Astrocyte of the cerebellum (primary cell): ENCODE measurements around the gene NEURL3.
"Not testable (repeated sequence)": the region's sequence is repeated elsewhere in the genome, so short reads cannot be mapped to it uniquely, and the experiment has no call there.

Source experiments
- DNase-seq: peaks from one replicate; pipeline ENCODE4 v3.0.0-alpha.2; 2011; ENCODE audit warnings: low read depth
- H3K4me3 ChIP-seq: 2 replicates; pipeline ENCODE4 v1.5.1; 2011; ENCODE audit warnings: mild to moderate bottlenecking, low read depth, low read length, moderate library complexity
- CTCF ChIP-seq: IDR thresholded peaks from 2 replicates; pipeline ENCODE4 v1.5.1; 2012; ENCODE audit warnings: low read length, low read depth, moderate library complexity, mild to moderate bottlenecking; ENCODE audit errors: missing control alignments
- in situ Hi-C: cut with HindIII; loops from 2 replicates; pipeline ENCODE4 v1.10.0; 2017; ENCODE audit warnings: low sequenced_read_pairs

The NEURL3 gene

GRCh38 chr2:96501886-96502810 lies 3.0 kb downstream of the NEURL3 start:
- in situ Hi-C loops, result no loop called here

DNA sequence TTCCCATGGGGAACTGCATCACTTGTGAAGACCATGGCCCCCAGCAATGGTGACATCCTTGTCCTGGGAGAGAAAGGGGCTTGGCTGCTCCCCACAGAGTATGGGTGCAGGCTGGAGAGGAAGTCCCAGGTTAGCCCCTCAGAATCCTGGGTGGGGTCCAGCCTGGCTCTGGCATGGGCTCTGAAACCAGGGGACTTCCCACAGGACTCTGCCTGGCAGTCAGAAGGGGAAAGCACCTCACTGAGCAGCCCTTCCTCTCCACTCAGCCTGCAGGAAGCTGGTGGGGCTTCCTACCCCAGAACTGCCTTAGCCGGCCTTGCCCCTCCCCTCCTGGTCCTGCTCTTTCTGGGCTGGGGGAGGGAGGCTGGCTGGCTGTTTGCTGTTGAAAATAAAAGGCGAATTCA lies 3.7 kb downstream of the NEURL3 start:
- TF ChIP-seq CTCF, result no peak
- in situ Hi-C loops, result no loop called here
- DNase-seq, result no peak
- H3K4me3 ChIP-seq, result no peak overlapping the region

More at GRCh38 chr2:96501886-96502810, 3.0 kb downstream of the NEURL3 start:
- no peak overlapping the region for H3K4me3 ChIP-seq
- DNase-seq, result no peak
- no peak for TF ChIP-seq CTCF

DNA sequence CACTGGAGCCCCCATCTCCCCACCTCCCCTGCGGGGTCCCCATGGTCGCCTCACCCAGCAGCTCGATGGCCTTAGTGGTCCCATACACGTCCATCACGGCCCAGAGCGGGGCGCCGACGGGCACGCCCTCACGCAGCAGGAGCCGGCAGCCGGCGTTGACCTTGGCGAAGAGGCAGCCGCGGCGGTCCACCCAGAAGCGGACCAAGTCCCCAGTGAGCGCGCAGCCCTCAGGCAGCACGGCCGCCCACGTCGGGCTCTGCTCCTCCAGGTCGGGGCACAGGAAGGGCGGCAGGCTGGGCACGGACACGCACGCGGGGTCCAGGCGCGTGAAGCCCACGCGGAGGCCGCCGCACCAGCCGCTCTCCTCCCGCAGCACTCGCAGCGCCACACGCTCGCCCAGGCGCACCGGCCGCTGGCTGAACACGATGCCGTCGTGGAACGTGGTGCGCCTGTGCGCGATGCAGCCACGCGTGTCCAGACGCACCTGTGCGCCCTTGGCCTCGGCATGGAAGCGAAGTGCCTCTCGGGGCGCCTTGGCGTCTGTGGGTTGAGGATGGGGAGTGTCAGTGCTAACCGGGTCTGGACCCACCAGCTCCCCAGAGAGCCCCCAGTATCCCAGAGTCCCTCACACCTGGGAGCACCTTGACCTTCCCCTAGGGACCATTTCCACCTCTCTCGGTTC lies 4.6 kb downstream of the NEURL3 start:
- no peak for DNase-seq
- H3K4me3 ChIP-seq, result no peak overlapping the region
- TF ChIP-seq CTCF, result no peak
- in situ Hi-C loops, result no loop called here

DNA sequence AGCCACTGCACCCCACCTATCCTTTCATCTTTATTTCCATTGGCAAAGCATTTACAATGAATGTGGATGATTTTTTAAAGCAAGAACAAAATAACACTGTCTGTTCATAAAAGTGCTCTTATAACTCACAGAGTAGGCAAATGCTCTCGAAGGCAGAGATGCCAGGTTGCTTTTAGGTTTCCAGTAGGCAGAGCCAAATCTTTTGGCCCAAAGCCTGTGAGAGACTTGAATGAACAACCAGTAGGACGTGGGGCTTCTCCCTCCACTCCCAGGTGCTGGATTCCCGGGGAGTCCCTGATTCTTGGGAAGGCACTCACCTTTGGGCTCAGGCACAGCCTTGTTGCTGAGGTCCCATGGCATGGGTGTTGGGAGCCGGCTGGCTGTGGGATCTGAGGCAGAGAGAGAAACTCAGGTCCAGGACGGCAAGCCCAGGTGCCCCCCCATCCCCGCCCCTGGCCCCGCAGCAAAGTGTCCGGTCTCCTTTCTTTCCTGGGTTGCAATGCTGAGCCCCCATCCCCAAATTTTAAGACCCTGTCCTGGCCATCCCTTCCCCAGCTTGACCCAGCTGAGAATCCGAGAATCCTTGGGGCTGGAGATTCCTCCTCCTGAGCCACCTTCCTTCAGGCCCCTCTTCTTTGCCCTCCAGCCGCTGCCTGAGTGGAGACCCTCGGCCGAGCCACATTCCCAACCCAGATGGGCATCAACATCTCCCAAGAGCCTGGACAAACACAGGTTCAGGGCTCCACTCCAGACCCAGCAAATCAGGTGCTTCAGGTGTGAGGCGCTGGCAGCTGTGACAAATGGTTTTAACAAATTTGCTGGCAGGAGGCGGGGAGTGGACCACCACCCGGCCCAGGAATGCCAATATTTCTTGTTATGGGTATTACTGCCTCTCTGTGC lies 5.8 kb downstream of the NEURL3 start:
- in situ Hi-C loops, result no loop called here
- DNase-seq, result no peak
- no peak for TF ChIP-seq CTCF
- no peak overlapping the region for H3K4me3 ChIP-seq

GRCh38 chr2:96498611-96499010 lies 6.5 kb downstream of the NEURL3 start:
- in situ Hi-C loops, result not testable (repeated sequence)

GRCh38 chr2:96498021-96498431 lies 7.1 kb downstream of the NEURL3 start:
- in situ Hi-C loops, result no loop called here
- H3K4me3 ChIP-seq, result no peak overlapping the region
- DNase-seq, result no peak
- no peak for TF ChIP-seq CTCF

More at GRCh38 chr2:96498611-96499010, 6.5 kb downstream of the NEURL3 start:
- DNase-seq, H3K4me3 ChIP-seq: not testable (repeated sequence)
